Psoas muscle (tissue), 8 donors: ENCODE results near the gene DIO1. TPM values are rescaled to one million over a fixed set of nuclear protein-coding genes. Genes with fewer than 3 reads are reported as not detected.

Source experiments
- ATAC-seq, 4 donors: fragments of 200-7000 bp; cut with Tn5 transposase; one replicate each; pipeline ENCODE4 v1.9.1; 2020; ENCODE audit warnings: moderate library complexity in 3 of 4, mild to moderate bottlenecking in 2 of 4
- DNase-seq, 2 donors: peaks; one replicate each; pipeline ENCODE4 v3.0.0-alpha.2; 2020
- H3K27ac ChIP-seq: fragments of 200-600 bp; one replicate; pipeline ENCODE4 v1.8.0; 2022
- H3K27me3 ChIP-seq, 3 donors: fragments of 200-600 bp in 1 of 3; one replicate each; pipeline versions ENCODE4 v1.6.1 to v1.8.0; 2013 to 2022; ENCODE audit warnings: low read length in 2 of 3, mild to moderate bottlenecking in 2 of 3, moderate library complexity in 1 of 3; ENCODE audit not compliant: insufficient read depth in 3 of 3
- H3K36me3 ChIP-seq, 2 donors: fragments of 200-600 bp in 1 of 2; one replicate each; pipeline versions ENCODE4 v1.6.1 to v1.8.0; 2013 to 2022; ENCODE audit warnings: low read depth in 1 of 2, mild to moderate bottlenecking in 1 of 2, moderate library complexity in 1 of 2; ENCODE audit not compliant: insufficient read depth in 1 of 2
- H3K4me1 ChIP-seq: fragments of 200-600 bp; one replicate; pipeline ENCODE4 v1.8.0; 2022
- H3K4me3 ChIP-seq: fragments of 200-600 bp; one replicate; pipeline ENCODE4 v1.8.0; 2022; ENCODE audit warnings: mild to moderate bottlenecking
- H3K9me3 ChIP-seq: fragments of 200-600 bp; one replicate; pipeline ENCODE4 v1.8.0; 2022
- WGBS, 3 donors: extraction: QIAGEN DNeasy Blood & Tissue Kit; methylation state at CpG; one replicate each; pipeline versions ENCODE4 v1.1.6 to v1.1.7; 2013; 5-methylcytosine and 5-hydroxymethylcytosine counted together
- intact Hi-C, 2 donors: fragments of 100-400 bp; cut with DNase I; formaldehyde crosslinking; loops; one replicate each; pipeline versions ENCODE4 v1.11.0 to v1.14.2; 2022
- polyA plus RNA-seq, 3 donors: library from polyadenylated mRNA; stranded (reverse); fragments of 200-250 nt; gene quantifications; one replicate each; pipeline ENCODE4 v1.2.3, GENCODE V29; 2013
- total RNA-seq, 4 donors: library from RNA; stranded (reverse); fragmentation: NEBNext Ultra II Directional in 2 of 4; extraction: Animal tissue kit (Norgen Biotek cat#: 25700) in 2 of 4; gene quantifications; one replicate each; pipeline versions ENCODE4 v1.2.1 to v1.2.4, GENCODE V29; 2021 to 2023
- TF ChIP-seq, protein P1 (sequence below): fragments of 200-600 bp; IDR thresholded peaks from one replicate; pipeline ENCODE4 v1.8.0; 2022; ENCODE audit warnings: antibody characterized with exemption
- donor health status: healthy with polysubstance abuse.
- donor health status: DM: no; HTN: no; CAD: no; lungs with moderate emphysema.
- donor health status: Bipolar disorder and iron deficiency.
- donor health status: healthy.
- donor health status: DM: yes; HTN: yes; CAD: no.
- donor health status: DM: no; HTN: no; CAD: no.
- donor health status: DM: no; HTN: no; CAD: no.
- donor health status: DM: yes; HTN: yes; CAD: no.

Gene DIO1
- total and polyA plus RNA-seq, 7 donors = not detected

GRCh38 chr1:53860967-53861411 lies 33.0 kb upstream of the DIO1 start:
- TF ChIP-seq, protein P1, sequence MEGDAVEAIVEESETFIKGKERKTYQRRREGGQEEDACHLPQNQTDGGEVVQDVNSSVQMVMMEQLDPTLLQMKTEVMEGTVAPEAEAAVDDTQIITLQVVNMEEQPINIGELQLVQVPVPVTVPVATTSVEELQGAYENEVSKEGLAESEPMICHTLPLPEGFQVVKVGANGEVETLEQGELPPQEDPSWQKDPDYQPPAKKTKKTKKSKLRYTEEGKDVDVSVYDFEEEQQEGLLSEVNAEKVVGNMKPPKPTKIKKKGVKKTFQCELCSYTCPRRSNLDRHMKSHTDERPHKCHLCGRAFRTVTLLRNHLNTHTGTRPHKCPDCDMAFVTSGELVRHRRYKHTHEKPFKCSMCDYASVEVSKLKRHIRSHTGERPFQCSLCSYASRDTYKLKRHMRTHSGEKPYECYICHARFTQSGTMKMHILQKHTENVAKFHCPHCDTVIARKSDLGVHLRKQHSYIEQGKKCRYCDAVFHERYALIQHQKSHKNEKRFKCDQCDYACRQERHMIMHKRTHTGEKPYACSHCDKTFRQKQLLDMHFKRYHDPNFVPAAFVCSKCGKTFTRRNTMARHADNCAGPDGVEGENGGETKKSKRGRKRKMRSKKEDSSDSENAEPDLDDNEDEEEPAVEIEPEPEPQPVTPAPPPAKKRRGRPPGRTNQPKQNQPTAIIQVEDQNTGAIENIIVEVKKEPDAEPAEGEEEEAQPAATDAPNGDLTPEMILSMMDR = peak; percentile 79
- Histone ChIP-seq H3K27ac (no peak overlapping the region), H3K27me3 (no peaks in the 10 kb centered on the region), H3K4me3 (no peak overlapping the region), H3K36me3 (peaks cover 9 to 62% of the 10 kb centered on the region in 2 donors), H3K9me3 (no peaks in the 10 kb centered on the region), H3K4me1 (no peaks in the 10 kb centered on the region)
- intact Hi-C loops = loop anchor here (5.0 to 10.0 kb wide), 3 partner anchors 86 to 174 kb away; partner anchors contain the start of genes IFT25 (in 1 of the 2) and LRRC42 (in 1 of the 2)
- ATAC-seq (peak; percentile 58 to 81 (median 74)), DNase-seq (no peak)

GRCh38 chr1:53862507-53862906 lies 31.5 kb upstream of the DIO1 start:
- intact Hi-C loops = loop anchor here (5.0 to 10.0 kb wide), 3 partner anchors 85 to 172 kb away; partner anchors contain the start of genes IFT25 (in 1 of the 2) and LRRC42 (in 1 of the 2)
- 55 to 73% (median 66%) methylated on average over 7 of the region's 7 CpGs for WGBS, 3 donors
- TF ChIP-seq, protein P1 = no peak
- ATAC-seq (no peak), DNase-seq (no peak)
- Histone ChIP-seq H3K4me1 (no peaks in the 10 kb centered on the region), H3K27me3 (no peaks in the 10 kb centered on the region), H3K9me3 (no peaks in the 10 kb centered on the region), H3K36me3 (peaks cover 7 to 59% of the 10 kb centered on the region in 2 donors), H3K27ac (no peak overlapping the region), H3K4me3 (no peak overlapping the region)

- DNase-seq (no peak), ATAC-seq (no peak)
- no peaks in the 10 kb centered on the region for H3K4me1 ChIP-seq
- intact Hi-C loops = loop anchor here in 1 of 2 donors (10.0 kb wide), 1 partner anchor 166 kb away; no protein-coding TSS in a partner anchor
- WGBS, 3 donors = 90 to 100% (median 94%) methylated on average over 1 of the region's 1 CpG
- H3K9me3 ChIP-seq = no peaks in the 10 kb centered on the region
- H3K27me3 ChIP-seq = no peaks in the 10 kb centered on the region
- peaks cover 2 to 82% of the 10 kb centered on the region in 2 donors for H3K36me3 ChIP-seq
- TF ChIP-seq, protein P1 = no peak
- H3K27ac ChIP-seq = no peak overlapping the region
- H3K4me3 ChIP-seq = no peak overlapping the region
Observed at GRCh38 chr1:53868565-53868964, 25.4 kb upstream of the DIO1 start.

GRCh38 chr1:53869454-53870117 lies 24.4 kb upstream of the DIO1 start:
- Histone ChIP-seq H3K27me3 (no peaks in the 10 kb centered on the region), H3K4me1 (no peaks in the 10 kb centered on the region), H3K27ac (no peak overlapping the region), H3K4me3 (no peak overlapping the region), H3K36me3 (peaks cover 2 to 86% of the 10 kb centered on the region in 2 donors), H3K9me3 (no peaks in the 10 kb centered on the region)
- DNase-seq (no peak), ATAC-seq (no peak)
- 92 to 94% (median 94%) methylated on average over 11 of the region's 11 CpGs for WGBS, 3 donors
- intact Hi-C loops = loop anchor here (10.0 kb wide), 1 partner anchor 165 kb away; no protein-coding TSS in a partner anchor
- TF ChIP-seq, protein P1 = no peak
